ENCODE data around the gene LTBP2. TPM values are rescaled to one million over a fixed set of nuclear protein-coding genes. Genes with fewer than 3 reads are reported as not detected.
"Not testable (repeated sequence)": the region's sequence is repeated elsewhere in the genome, so short reads cannot be mapped to it uniquely, and the experiment has no call there.

Gene LTBP2
- total RNA-seq, 1 experiment from 2014 or later: not detected

- DNase-seq: no peak
- H3K27ac ChIP-seq (ENCODE audit: low read length): no peak overlapping the region
- no peak overlapping the region for H3K4me3 ChIP-seq (ENCODE audit: low read length)
- H3K9ac ChIP-seq (ENCODE audit: low read length): no peak overlapping the region
- no peak overlapping the region for H3K4me2 ChIP-seq (ENCODE audit: low read depth, low read length, poor library complexity, severe bottlenecking)
- no peaks in the 10 kb centered on the region for H3K79me2 ChIP-seq (ENCODE audit: low read length)
- H3K36me3 ChIP-seq (ENCODE audit: insufficient read depth, low read length): no peaks in the 10 kb centered on the region
- no peaks in the 10 kb centered on the region for H3K9me2 ChIP-seq (replicated peaks; ENCODE audit: insufficient read depth, low read length)
- no peaks in the 10 kb centered on the region for H4K20me1 ChIP-seq (ENCODE audit: insufficient read depth, low read depth, low read length)
- 0 out of 2 replicates have a peak, but pooled peaks cover 2% of the 10 kb centered on the region for H3K4me1 ChIP-seq (ENCODE audit: low read length)
- no peaks in the 10 kb centered on the region for H3K9me3 ChIP-seq (ENCODE audit: low read length)
- no peak overlapping the region for H2AFZ ChIP-seq (ENCODE audit: low read length)
- no peaks in the 10 kb centered on the region for H3K27me3 ChIP-seq (ENCODE audit: low read length)
Measured at GRCh38 chr14:74462993-74463392, 149.0 kb downstream of the LTBP2 start.

- H2AFZ ChIP-seq (ENCODE audit: low read length): no peak overlapping the region
- no peak overlapping the region for H3K9ac ChIP-seq (ENCODE audit: low read length)
- no peaks in the 10 kb centered on the region for H3K79me2 ChIP-seq (ENCODE audit: low read length)
- H3K27me3 ChIP-seq (ENCODE audit: low read length): no peaks in the 10 kb centered on the region
- H4K20me1 ChIP-seq (ENCODE audit: insufficient read depth, low read depth, low read length): no peaks in the 10 kb centered on the region
- no peaks in the 10 kb centered on the region for H3K9me2 ChIP-seq (replicated peaks; ENCODE audit: insufficient read depth, low read length)
- H3K4me2 ChIP-seq (ENCODE audit: low read depth, low read length, poor library complexity, severe bottlenecking): no peak overlapping the region
- no peak for DNase-seq
- H3K27ac ChIP-seq (ENCODE audit: low read length): no peak overlapping the region
- H3K4me3 ChIP-seq (ENCODE audit: low read length): no peak overlapping the region
- no peaks in the 10 kb centered on the region for H3K9me3 ChIP-seq (ENCODE audit: low read length)
- H3K36me3 ChIP-seq (ENCODE audit: insufficient read depth, low read length): no peaks in the 10 kb centered on the region
- H3K4me1 ChIP-seq (ENCODE audit: low read length): 0 out of 2 replicates have a peak, but pooled peaks cover 2% of the 10 kb centered on the region
Measured at GRCh38 chr14:74459976-74460375, 152.1 kb downstream of the LTBP2 start.

- Histone ChIP-seq H3K4me2 (ENCODE audit: low read depth, low read length, poor library complexity, severe bottlenecking) (no peak overlapping the region), H3K79me2 (ENCODE audit: low read length) (no peaks in the 10 kb centered on the region), H3K9me2 (replicated peaks; ENCODE audit: insufficient read depth, low read length) (no peaks in the 10 kb centered on the region), H4K20me1 (ENCODE audit: insufficient read depth, low read depth, low read length) (no peaks in the 10 kb centered on the region), H3K9ac (ENCODE audit: low read length) (no peak overlapping the region), H3K27ac (ENCODE audit: low read length) (no peak overlapping the region), H3K36me3 (ENCODE audit: insufficient read depth, low read length) (no peaks in the 10 kb centered on the region), H3K4me3 (ENCODE audit: low read length) (no peak overlapping the region), H3K27me3 (ENCODE audit: low read length) (no peaks in the 10 kb centered on the region), H3K4me1 (ENCODE audit: low read length) (0 out of 2 replicates have a peak, but pooled peaks cover 2% of the 10 kb centered on the region), H2AFZ (ENCODE audit: low read length) (peak overlapping the region; percentile 54; the same call in 1 of the 2 replicates), H3K9me3 (ENCODE audit: low read length) (no peaks in the 10 kb centered on the region)
- DNase-seq: peak; percentile 79
Measured at GRCh38 chr14:74459289-74459946, 152.6 kb downstream of the LTBP2 start.

- Histone ChIP-seq H2AFZ (ENCODE audit: low read length) (no peak overlapping the region), H3K4me2 (ENCODE audit: low read depth, low read length, poor library complexity, severe bottlenecking) (no peak overlapping the region), H3K9me3 (ENCODE audit: low read length) (no peaks in the 10 kb centered on the region), H3K4me3 (ENCODE audit: low read length) (no peak overlapping the region), H3K79me2 (ENCODE audit: low read length) (no peaks in the 10 kb centered on the region), H3K4me1 (ENCODE audit: low read length) (0 out of 2 replicates have a peak, but pooled peaks cover 2% of the 10 kb centered on the region), H3K27ac (ENCODE audit: low read length) (no peak overlapping the region), H4K20me1 (ENCODE audit: insufficient read depth, low read depth, low read length) (no peaks in the 10 kb centered on the region), H3K9ac (ENCODE audit: low read length) (no peak overlapping the region), H3K27me3 (ENCODE audit: low read length) (no peaks in the 10 kb centered on the region), H3K9me2 (replicated peaks; ENCODE audit: insufficient read depth, low read length) (no peaks in the 10 kb centered on the region), H3K36me3 (ENCODE audit: insufficient read depth, low read length) (no peaks in the 10 kb centered on the region)
- DNase-seq: no peak
Measured at GRCh38 chr14:74457565-74457895, 154.5 kb downstream of the LTBP2 start.

GRCh38 chr14:74456684-74457564 is 155.1 kb downstream of the LTBP2 start:
- Histone ChIP-seq H4K20me1 (ENCODE audit: insufficient read depth, low read depth, low read length) (no peaks in the 10 kb centered on the region), H3K79me2 (ENCODE audit: low read length) (no peaks in the 10 kb centered on the region), H3K4me1 (ENCODE audit: low read length) (0 out of 2 replicates have a peak, but pooled peaks cover 2% of the 10 kb centered on the region), H3K4me2 (ENCODE audit: low read depth, low read length, poor library complexity, severe bottlenecking) (no peak overlapping the region), H3K36me3 (ENCODE audit: insufficient read depth, low read length) (no peaks in the 10 kb centered on the region), H3K27me3 (ENCODE audit: low read length) (no peaks in the 10 kb centered on the region), H2AFZ (ENCODE audit: low read length) (no peak overlapping the region), H3K9me3 (ENCODE audit: low read length) (no peaks in the 10 kb centered on the region), H3K27ac (ENCODE audit: low read length) (no peak overlapping the region), H3K9ac (ENCODE audit: low read length) (no peak overlapping the region), H3K4me3 (ENCODE audit: low read length) (no peak overlapping the region), H3K9me2 (replicated peaks; ENCODE audit: insufficient read depth, low read length) (no peaks in the 10 kb centered on the region)
- no peak for DNase-seq

GRCh38 chr14:74454397-74454796 is 157.6 kb downstream of the LTBP2 start:
- H3K27ac ChIP-seq (ENCODE audit: low read length); H3K27me3 ChIP-seq (ENCODE audit: low read length); H3K4me3 ChIP-seq (ENCODE audit: low read length); H3K4me2 ChIP-seq (ENCODE audit: low read depth, low read length, poor library complexity, severe bottlenecking); DNase-seq; H3K9ac ChIP-seq (ENCODE audit: low read length); H3K79me2 ChIP-seq (ENCODE audit: low read length); H2AFZ ChIP-seq (ENCODE audit: low read length); H3K4me1 ChIP-seq (ENCODE audit: low read length); H3K36me3 ChIP-seq (ENCODE audit: insufficient read depth, low read length); H3K9me3 ChIP-seq (ENCODE audit: low read length); H3K9me2 ChIP-seq (replicated peaks; ENCODE audit: insufficient read depth, low read length); H4K20me1 ChIP-seq (ENCODE audit: insufficient read depth, low read depth, low read length): not testable (repeated sequence)

Other genes with a start within 250 kb of the LTBP2 start
- gene SYNDIG1L, start 186.0 kb downstream of the LTBP2 start, total RNA-seq (2014; rRNA removed; shearing (Covaris generic); ENCODE audit: low replicate concordance): not detected in 2 replicates
- 113 and 120 TPM in 2 replicates for gene NPC2, start 118.9 kb downstream of the LTBP2 start, total RNA-seq (2014; rRNA removed; shearing (Covaris generic); ENCODE audit: low replicate concordance)
- 25.7 and 40.0 TPM in 2 replicates for gene ISCA2, start 118.5 kb downstream of the LTBP2 start, total RNA-seq (2014; rRNA removed; shearing (Covaris generic); ENCODE audit: low replicate concordance)
- 34.8 and 70.9 TPM in 2 replicates for gene AREL1, start 100.8 kb upstream of the LTBP2 start, total RNA-seq (2014; rRNA removed; shearing (Covaris generic); ENCODE audit: low replicate concordance)
- 46.6 and 51.6 TPM in 2 replicates for gene FCF1, start 100.9 kb upstream of the LTBP2 start, total RNA-seq (2014; rRNA removed; shearing (Covaris generic); ENCODE audit: low replicate concordance)
- 81.1 and 159 TPM in 2 replicates for gene YLPM1, start 151.1 kb upstream of the LTBP2 start, total RNA-seq (2014; rRNA removed; shearing (Covaris generic); ENCODE audit: low replicate concordance)